NCI-H2227 (cell line): Measurements from ENCODE around the gene LDHAL6B.

Experiments used
- DNase-seq: peaks from one replicate; lab custom pipeline; 2025; ENCODE audit not compliant: unreplicated experiment; lab: John Stamatoyannopoulos, UW

The LDHAL6B gene

DNA sequence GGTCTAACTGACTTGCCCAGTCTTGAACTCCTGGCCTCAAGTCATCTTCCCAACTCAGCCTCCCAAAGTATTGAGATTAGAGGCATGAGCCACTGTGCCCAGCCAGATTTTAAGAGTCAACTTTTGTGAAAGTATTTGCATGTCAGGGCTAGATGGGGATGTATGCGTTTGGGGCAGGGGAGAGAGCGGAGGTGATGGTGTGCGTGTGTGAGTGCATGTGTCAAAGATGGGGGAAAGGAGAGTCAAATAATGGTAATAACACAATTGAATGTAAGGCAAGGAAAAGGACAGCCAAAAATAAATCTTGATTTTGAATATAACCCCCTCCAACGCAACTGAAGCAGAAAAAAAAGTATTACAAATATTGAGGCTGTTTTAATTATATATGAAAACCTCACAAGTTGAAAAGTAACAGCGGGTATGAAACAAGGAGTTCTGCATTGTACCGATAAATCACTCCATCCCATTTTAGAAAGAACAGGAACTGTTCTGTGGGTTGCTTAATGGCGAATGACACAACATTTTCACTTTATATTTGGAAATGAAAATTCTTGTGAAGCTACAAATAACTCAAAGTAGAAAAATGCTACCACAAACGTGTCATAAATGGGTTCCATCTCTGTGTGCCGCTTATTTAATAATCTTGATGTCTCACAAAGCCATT lies 29.9 kb upstream of the LDHAL6B start:
- DNase-seq: no peak

DNA sequence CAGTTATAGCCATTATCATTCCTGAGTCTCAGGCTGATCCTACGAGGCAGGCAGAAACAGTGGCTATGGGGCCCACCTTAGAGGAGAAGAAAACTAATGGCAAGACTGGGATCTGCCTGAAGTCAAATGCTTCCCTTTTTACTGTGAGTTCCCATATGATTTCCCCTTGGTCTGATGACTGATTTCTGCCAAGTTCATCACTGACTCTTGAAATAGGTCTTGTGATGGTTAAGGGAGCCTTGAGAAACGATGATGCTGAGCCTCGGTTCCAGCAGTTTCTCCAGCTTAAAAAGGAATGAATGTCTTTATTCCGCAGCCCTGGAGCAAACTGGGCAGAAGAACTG lies 29.4 kb upstream of the LDHAL6B start:
- no peak for DNase-seq

DNA sequence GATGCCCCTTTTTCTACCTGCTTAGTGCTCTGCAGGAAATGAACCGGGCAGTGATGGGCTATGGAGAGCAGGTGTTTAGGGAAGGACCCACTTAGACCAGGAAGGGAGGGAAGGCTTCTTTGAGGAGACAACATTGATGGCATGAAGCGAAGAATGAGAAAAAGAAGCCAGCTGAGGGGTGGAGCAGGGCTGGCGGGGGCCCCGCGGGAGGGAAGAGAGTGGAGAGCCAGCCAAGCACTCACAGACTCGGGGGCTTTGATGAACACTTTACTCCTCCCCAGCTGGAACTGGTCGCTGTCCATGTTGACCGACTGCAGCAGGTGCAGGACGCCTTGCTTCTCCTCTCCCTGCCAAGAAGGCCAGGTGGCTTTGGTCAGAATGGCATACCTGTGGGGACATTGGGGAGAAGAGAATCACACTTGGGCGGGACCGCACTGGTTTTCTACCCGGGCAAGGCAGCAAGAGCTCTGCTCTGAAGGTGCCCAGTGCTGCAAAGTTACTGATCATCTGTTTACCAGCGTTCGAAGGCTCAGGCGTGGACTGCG lies 28.4 kb upstream of the LDHAL6B start:
- no peak for DNase-seq

DNA sequence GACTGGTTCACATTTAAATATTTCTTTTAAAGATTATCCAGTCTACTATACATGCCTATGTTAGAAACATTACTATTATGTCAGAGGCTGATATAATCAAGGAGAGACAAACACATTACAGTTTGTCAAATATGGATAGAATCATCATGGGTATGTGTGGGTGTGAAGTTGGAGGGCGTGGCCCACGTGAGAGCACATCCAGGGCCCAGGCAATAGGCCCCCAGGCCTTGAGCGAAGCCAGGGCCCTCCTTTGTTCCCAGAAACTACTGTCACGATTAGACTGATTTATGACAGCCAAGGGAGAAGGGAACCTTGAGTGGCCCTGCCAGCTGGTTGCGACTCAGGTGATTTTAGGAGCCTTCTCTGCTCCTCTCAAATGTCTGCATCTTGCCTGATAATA lies 26.9 kb upstream of the LDHAL6B start:
- no peak for DNase-seq

DNA sequence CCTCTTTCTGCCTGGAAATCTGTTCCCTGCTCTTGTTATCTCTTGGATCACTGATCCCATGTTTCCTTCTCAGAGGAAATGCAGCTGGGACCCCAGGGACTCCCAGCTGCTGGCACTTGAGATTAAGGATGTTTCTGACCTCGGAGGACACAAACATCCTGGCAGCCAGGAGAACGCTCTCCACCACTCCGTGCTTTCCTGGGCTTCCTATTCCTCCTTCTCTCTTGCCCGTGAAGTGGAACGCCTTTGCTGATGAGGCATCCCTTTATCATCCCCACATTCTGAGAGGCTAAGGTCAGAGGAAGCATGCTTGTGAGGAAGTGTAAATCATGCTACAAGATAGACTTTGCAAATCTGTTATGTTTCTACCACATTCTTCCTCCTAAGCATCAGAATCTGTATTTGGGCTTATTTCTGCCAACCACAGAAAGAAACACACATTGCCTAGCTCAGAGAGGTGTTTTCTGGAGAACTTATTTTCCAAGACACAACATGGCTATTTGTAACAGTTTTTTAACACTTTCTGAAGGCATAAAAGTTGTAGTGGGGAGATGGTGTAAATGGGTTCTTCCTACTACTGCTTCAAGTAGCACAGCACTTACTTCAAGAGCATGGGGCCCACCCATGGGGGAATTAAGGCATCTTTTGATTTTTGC lies 25.6 kb upstream of the LDHAL6B start:
- DNase-seq: no peak

DNA sequence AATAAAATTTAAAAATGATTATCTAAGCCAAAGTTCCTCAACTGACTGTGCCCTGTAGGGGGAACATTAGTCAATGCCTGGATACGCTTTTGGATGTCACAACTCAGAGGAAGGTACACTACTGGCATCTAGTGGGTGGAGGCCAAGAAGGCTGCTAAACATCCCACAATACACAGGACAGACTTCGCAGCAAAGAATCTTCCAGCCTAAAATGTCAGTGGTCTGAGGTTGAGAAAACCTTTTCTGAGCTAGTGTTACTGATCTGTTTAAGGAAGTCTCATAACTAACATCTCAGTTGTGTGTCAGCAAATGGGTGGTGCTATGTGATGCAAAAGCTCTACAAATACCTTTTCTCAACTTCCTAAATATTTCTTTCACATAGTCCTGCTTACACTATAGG lies 20.9 kb upstream of the LDHAL6B start:
- DNase-seq: no peak

DNA sequence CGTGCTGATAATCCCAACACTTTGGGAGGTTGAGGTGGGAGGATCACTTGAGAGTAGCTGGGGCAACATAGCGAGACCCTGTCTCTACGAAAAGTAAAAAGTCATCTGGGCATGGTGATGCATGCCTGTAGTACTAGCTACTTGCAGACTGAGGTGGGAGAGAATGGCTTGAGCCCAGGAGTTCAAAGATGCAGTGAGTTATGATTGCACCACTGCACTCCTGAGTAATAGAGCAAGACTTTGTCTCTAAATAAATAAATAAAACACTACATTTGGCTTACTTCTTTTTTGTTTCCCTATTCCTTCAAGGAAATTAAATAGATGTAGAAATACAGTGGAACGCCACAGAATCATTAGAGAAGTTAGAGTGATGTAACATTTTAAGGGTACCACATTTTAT lies 20.1 kb upstream of the LDHAL6B start:
- no peak for DNase-seq

DNA sequence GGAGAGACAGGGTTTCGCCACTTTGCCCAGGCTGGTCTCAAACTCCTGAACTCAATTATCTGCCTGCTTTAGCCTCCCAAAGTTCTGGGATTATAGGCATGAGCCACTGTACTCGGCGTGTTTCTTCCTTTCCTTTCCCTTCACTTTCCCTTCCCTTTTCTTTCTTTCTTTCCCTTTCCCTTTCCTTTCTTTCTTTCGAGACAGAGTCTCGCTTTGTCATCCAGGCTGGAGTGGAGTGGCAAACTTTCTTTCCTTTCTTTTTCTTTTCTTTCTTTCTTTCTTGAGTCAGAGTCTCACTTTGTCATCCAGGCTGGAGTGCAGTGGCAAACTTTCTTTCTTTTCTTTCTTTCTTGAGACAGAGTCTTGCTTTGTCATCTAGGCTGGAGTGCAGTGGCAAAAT lies 17.4 kb upstream of the LDHAL6B start:
- DNase-seq: no peak

DNA sequence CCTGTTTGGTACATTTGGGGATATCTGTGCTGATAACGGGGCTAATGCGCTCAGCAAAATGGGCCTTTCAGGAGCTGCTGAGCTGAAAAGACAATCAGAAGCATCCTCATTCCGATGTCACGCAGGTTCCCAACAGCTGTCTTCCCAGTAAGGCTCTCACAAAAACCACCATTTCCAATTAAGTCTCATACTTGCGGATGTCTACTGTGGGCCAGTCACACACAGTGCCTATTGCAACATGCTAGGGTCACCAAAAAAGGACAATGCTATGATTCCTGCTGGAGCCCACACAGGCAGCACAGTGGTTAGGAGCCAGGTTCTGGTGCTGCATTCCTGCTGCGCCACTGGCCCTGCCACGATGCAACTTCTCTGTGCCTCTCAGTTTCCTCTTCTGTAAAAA lies 16.4 kb upstream of the LDHAL6B start:
- no peak for DNase-seq

DNA sequence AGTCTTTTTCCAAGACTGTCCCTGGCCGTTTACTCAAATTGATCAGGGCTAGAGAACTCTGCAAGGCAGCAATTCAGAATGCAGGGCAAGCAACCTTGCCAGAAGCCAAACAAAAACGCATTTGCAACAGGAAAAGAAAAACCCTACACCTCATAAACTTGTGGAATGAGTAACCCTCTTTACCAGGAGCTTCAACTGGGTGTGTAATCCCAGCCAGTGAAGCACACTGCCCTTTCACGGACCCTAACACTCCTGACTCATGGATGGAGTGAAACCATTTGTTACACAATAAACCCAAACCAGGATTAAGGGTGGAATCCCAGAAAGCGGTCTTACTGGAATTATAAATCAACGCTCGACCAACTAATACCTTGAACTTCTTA lies 14.8 kb upstream of the LDHAL6B start:
- no peak for DNase-seq

DNA sequence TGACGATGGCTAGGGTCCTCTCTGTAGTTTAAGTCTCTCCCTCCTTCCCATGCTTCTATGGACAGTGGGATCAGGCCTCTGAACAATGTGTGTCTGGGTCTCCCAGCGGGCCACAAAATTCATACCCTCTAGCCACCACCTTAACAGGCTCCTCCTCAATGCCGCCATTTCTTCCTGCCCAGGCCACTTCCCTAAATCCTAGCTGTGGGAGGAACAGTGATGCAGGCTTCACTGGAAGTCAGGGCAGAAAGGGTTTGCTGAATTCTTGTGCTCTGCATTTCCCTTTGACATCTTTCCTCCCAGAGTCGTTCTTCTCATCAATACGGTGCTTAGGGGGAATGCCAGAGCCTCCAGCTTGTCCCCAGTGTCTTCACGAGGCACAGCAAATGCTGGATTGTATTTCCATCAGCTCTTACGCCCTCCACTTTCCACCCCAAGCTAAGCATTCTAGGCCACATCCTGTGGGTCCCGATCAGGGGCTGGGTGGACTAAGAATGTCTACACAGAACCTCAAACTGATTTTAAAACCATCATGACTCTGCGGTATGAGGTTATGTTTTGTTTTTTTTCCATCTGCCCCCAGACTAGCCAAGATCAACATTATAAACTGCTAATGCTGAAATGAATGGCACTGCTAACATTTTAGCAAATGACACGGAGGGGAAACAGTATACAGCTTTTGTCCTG lies 11.9 kb upstream of the LDHAL6B start:
- DNase-seq: no peak

DNA sequence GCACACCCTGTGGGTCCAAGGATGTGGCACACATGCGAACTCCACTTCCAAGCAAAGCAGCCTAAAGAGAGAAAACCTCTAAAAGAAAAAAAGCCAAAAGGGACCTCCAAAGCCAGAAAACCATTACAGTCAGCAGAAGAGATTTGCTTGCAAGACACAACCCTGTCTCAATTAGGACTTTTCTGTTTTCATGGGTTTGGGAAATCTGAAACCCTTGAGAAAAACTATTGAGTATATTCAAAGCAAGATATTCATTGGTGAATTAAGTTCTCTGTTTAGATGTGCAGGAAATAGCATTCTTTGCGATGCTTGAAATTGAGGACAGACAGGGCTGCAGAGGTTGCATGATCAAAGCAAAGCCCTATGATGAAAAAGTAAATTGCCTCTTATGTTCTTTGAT lies 10.2 kb upstream of the LDHAL6B start:
- DNase-seq: no peak

DNA sequence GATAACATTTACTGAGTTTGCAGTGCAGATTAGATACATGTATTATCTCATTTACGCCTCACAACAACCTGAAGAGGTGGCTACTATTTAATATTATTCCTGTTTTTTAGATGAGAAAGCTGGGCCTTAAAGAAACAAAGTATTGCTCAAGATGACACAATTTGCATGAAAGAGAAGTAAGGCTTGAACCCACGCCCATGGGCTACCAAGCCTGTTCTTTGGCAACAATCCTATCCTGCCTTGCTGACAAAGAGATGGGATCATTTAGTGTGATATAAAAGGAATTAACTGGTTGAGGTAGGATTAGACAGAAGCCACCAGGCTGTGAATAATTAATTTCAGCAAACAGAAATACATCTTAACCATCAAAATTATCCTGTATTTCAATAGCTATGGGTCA lies 9.2 kb upstream of the LDHAL6B start:
- no peak for DNase-seq

DNA sequence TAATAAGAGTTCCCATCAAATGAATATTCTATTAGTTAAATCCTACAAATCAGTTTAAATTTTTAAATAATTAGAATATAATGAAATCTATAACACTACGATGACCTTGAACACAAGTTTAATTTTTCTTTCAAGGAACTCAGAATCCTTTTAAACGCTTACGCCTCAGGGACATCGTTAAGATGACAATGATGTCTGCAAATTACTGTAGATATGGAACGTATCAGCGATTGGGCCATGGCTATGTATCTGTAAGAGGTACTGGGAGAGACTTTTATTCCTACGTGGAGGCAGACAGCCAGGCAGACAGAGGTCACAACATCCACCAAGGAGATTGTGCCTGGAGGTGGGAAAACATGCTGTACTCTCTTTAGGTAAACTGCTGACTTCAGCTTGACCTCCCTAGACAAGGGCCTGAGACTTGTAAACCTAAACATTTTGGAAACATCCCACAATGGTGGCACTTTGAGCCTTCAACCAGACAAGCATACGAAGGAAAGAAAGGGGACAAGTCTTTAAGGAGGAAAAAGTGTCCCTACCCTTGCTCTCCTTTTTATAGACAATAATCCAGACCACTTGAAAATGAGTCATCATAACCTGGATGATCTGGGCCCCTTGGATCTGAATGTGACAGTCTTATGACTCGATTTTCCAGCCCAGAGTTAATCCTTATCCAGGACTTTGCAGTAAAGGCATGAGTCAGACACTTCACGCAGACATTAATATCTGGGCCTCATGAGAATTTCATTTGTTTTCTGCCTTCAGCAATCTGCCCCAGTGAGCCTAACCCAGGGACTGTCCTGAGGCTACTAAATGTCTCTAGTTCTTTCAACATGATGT lies 6.8 kb upstream of the LDHAL6B start:
- DNase-seq: no peak

DNA sequence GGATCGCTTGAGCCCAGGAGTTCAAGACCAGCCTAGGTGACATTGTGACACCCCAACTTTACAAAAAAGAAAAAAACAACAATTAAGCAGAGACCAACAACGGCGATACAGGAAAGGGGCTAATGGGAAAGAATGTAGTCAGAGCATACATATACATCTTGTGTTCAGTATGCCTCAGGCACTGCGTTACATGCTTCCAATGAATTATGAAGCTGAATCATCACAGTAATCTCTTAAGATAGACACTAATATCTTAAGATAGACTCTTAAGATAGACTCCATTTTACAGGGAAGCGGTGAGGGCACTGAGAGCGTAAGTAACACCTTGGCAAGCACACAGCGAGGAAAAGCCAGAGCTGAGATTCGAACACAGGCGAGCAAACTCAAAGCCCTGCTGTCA lies 6.1 kb upstream of the LDHAL6B start:
- DNase-seq: no peak

DNA sequence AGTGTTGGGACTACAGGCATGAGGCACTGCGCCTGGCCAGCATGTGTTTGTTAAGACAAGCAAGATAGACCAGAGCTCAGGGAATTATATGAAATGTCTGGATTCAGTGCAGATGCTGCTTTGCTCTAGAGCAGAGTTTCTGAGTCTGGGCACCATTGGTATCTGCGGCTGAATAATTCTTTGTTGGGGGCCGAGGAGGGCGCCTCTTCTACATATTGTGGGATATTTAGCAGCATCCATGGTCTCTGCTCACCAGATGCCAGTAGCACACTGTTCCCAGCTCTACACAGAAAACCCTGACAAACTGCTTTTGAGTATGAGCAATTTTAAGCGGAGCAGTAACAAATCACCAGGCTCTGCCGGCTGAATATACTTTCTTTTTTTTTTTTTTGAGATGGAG lies 3.6 kb upstream of the LDHAL6B start:
- DNase-seq: no peak

DNA sequence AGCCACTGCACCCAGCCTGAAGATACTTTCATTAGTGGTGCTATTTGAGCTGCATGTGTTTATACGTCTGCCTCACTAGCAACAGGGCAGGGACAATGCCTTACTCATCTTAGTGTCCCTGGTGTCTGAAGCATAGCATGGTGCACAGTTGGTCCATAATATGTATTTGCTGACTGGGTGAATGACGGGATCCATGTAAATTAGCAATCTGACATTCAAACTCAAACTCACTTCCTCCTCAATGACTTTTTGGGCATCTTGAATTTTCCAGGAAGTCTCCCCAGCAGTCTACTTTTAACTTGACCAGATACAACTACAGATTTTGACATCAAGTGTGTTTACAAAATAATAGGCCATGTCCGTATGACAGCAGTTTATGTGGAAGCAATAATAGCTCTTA lies 3.0 kb upstream of the LDHAL6B start:
- DNase-seq: no peak

DNA sequence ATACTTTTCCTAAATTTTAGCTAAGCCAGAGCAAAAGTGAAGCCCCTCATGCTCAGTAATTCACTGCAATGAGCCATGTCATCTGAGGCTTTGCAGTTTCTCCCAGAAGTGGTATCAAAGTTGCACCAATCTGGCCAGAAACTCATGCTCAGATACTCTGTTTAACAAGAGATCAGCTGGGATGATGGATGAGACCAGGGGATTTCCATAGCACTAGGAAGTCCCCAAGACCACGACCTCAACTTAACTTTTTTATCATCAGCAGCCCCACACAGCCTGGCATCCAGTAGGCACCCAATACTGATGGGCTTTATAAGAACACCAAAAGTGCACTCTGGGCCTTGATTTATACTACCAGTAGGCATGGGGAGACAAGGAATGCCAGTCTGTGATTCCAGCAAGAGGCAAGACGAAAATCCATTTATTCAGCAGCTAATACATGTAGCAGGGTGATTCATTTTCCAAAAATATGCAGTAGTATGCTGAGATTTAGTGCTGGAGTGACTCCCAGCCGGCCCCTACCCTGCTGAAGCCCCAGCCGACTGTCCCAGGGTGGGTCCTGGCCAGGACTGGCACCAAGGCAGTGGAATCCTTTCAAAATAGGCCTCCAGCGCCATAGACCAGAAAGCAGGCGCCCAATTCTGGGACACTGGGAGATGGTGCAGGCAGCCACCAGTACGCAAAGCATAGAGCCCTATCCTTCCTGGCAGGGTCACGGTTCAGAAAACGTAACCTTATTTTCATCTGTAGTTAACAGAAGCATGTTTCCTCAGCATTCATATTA lies 612 bp upstream of the LDHAL6B start:
- DNase-seq: no peak

DNA sequence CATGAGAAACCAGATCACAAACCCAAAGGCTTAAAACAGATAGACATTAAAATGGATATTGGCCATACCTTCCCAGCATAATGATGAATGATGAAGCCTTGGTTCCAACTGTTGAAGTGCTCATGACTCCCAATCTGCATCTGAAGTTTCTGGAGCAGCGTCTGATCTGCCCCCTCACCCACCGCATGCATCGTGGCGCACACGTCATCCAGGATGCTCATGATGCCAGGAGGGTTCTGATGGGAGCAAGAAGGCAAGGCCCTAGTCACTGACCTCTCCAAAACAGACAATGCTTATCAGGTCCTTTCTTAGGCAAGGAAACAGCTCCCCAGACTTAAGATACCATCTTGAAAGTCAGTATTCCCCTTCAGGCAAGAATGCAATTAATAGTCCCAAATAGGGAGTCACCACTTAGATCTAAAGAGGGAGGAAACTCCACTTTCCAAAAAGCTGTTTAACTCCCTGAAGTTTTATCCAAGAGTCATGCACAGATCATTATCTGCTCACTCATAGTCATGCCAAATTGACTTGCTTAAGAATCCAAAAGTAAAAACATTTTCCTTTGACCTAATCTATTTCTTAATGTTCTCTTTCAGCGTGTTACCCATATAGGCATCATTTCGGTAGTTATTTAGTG lies 2.1 kb downstream of the LDHAL6B start:
- no peak for DNase-seq

DNA sequence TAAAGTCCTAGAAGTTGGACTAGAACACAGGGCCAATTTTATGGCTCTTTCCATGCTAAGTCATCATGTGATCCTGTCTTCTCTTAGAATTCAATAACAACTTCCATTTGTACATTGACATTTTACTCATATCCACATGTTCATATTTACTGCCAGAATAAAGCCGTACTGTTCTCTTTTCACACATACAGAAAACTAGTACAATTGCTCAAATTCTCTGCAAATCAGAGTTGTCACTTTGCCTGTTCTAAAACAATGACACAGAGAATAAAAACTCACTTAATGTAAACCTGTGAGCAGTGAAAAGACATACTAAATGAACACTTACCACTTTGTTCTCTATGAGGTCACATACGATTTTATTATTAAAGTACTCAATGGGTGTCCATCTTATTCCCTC lies 3.5 kb downstream of the LDHAL6B start:
- no peak for DNase-seq
